ENCODE measurements around the gene ADAP1.

The ADAP1 gene

DNA sequence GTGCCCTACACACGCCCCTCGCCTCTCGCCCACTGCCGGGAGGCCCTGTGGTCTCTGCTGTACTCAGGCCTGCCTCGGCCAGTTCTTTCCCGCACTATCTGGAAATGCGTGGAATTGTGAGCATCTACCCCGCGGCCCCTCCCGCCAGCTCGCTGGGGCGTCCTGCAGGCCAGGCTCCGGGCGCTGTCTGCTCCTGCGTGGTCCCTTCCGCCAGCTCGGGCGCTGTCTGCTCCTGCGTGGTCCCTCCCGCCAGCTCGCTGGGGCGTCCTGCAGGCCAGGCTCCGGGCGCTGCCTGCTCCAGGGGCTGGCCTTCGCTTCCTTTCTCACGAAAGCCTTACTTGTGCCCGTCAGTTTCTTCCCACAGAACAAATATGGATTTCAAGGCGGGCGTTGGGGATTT lies 63.2 kb downstream of the ADAP1 start:
- TF ChIP-seq, protein P1, sequence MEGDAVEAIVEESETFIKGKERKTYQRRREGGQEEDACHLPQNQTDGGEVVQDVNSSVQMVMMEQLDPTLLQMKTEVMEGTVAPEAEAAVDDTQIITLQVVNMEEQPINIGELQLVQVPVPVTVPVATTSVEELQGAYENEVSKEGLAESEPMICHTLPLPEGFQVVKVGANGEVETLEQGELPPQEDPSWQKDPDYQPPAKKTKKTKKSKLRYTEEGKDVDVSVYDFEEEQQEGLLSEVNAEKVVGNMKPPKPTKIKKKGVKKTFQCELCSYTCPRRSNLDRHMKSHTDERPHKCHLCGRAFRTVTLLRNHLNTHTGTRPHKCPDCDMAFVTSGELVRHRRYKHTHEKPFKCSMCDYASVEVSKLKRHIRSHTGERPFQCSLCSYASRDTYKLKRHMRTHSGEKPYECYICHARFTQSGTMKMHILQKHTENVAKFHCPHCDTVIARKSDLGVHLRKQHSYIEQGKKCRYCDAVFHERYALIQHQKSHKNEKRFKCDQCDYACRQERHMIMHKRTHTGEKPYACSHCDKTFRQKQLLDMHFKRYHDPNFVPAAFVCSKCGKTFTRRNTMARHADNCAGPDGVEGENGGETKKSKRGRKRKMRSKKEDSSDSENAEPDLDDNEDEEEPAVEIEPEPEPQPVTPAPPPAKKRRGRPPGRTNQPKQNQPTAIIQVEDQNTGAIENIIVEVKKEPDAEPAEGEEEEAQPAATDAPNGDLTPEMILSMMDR (IDR thresholded peaks at IDR 0.05; ENCODE audit: control insufficient read depth, extremely low read depth, insufficient read depth), result no peak

DNA sequence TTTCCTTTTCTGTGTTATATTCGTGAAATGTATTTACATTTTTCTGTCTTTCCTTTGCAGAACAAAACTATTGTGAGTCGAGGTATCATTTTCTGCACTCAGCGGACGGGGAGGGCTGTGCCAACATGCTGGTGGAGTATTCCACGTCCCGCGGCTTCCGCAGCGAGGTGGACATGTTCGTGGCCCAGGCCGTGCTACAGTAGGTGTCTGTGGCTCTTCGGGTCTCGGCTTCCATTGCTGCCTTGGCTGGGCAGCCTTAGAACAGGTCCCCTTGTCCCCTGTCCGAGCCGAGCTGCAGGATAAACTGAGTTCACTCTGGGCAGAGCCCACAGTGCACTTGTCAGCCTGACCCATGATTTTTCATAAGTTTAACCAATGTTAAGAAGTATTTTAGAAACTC lies 63.6 kb downstream of the ADAP1 start:
- no peak overlapping the region for H3K4me3 ChIP-seq (ENCODE audit: low read depth, low read length)
- TF ChIP-seq, protein P1 (IDR thresholded peaks at IDR 0.05; ENCODE audit: control insufficient read depth, extremely low read depth, insufficient read depth), result no peak
- DNase-seq (ENCODE audit: low read depth), result no peak

More for the DNA sequence above, 63.2 kb downstream of the ADAP1 start:
- H3K4me3 ChIP-seq (ENCODE audit: low read depth, low read length), result no peak overlapping the region
- no peak for DNase-seq (ENCODE audit: low read depth)

DNA sequence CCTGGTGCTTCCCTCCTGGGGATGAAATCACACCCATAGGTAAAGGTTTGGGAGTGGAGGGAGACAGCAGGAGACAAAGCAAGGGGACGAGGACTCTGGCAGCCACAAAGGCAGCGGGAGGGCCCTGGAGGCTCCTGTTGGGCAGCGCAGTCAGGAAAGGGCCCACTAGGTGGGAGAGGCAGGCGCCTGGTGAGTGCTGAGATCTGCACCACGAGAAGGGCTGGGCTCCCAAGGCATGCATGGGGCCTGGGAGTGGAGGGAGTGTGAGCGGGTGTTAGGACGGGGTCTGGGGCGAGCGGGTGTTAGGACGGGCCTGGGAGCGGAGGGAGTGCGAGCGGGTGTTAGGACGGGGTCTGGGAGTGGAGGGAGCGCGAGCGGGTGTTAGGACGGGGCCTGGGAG lies 65.1 kb downstream of the ADAP1 start:
- no peak overlapping the region for H3K4me3 ChIP-seq (ENCODE audit: low read depth, low read length)
- TF ChIP-seq, protein P1 (IDR thresholded peaks at IDR 0.05; ENCODE audit: control insufficient read depth, extremely low read depth, insufficient read depth), result no peak
- no peak for DNase-seq (ENCODE audit: low read depth)

DNA sequence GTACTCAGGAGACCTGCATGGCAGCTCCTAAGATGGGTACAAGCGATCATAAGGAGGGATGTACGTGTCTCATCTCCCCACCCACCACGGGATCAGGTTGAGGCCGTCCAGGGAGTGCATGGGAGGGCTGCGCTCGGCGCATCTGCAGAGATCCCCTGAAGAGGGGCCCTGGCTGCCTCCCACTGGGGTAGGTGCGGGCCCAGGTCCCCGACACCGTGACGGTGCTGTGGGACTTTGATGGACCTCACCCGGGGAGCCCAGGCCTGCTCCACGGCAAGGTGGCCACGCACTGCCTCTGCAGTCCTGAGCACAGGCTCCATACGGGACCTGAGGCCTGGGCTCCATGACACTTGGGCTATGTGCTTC lies 65.5 kb downstream of the ADAP1 start:
- DNase-seq (ENCODE audit: low read depth), result no peak
- no peak overlapping the region for H3K4me3 ChIP-seq (ENCODE audit: low read depth, low read length)
- TF ChIP-seq, protein P1 (IDR thresholded peaks at IDR 0.05; ENCODE audit: control insufficient read depth, extremely low read depth, insufficient read depth), result no peak

DNA sequence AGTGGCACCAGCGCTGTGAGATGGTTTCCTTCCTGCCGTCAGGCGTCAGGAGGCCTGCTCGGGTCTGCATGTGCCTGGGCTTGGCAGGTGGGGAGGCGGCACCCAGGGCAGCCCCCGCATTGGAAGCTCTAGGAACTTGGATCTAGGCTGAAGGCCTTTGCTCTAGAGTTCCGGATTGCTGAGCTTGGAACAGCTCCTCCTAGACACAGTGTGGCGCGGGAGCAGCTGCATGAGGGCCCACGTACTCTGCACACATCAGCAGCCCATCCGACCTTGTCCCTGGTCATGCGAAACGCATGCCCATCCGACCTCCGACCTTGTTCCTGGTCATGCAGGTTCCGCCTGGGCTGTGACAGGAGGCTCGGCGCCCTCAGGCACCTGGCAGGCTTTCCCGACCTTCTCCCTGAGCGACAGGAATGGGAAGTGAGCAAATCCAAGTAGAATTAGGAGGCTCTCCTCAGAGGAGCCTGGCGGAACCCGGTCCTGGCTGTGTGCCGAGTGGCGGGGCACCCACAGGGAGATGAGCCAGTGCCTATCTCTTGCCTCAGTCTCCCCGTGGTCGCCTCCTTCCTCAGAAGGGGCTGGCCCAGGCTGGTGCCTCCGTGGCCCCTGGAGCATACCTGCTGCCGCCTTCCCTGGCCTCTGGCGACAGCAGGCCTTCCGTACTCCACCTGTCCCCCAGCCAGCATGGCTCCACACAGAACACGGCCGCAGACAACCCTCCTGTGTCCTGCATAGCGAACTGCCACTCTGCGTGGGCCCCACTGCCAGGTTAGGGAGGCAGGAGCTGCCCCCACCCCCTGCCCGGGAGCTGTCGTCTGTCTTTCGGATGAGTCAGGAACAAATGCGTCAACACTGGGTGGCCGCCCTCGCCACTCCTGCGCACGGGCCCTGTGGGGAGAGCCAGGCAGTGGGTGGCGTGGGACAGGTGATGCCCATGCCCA lies 66.1 kb downstream of the ADAP1 start:
- DNase-seq (ENCODE audit: low read depth), result no peak
- TF ChIP-seq, protein P1 (IDR thresholded peaks at IDR 0.05; ENCODE audit: control insufficient read depth, extremely low read depth, insufficient read depth), result no peak
- H3K4me3 ChIP-seq (ENCODE audit: low read depth, low read length), result no peak overlapping the region

DNA sequence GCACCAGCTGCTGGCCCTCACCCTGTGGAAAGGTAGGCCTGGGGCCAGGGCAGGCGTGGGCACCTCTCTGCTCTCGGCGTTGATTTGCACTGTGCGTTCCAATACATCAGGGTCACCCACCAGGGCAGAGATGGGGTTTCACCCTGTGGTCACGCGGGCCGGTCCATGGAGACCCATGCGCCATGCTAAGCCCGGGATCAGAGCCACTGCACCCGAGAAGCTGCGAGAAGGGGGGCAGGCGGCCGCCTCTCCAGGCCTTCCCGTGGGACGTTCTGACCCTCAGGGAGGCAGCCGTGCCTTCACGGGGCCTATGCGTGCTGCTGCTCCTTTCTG lies 67.0 kb downstream of the ADAP1 start:
- H3K4me3 ChIP-seq (ENCODE audit: low read depth, low read length), result no peak overlapping the region
- TF ChIP-seq, protein P1 (IDR thresholded peaks at IDR 0.05; ENCODE audit: control insufficient read depth, extremely low read depth, insufficient read depth), result no peak
- no peak for DNase-seq (ENCODE audit: low read depth)
